ENCODE results near the gene MYOG.

Gene MYOG

DNA sequence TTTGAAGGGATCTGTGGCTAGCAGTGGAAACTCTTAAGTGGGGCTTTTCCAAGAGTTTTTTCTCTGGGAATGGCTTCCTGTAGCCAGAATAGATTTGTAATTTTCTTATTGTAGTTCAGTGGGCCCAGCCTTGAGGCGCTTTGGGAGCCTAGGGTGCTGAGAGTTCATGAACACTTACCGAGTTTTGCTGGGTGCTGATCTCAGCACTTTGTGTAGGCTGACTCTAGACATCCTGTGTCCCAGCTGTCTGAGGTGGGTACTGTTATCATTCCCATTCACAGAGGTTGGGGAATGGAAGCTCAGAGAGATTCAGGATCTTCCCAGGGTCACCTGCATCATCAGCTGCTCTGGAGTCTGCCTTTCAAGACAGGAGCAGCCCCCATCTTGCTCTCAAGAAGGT lies 52.5 kb downstream of the MYOG start:
- no peaks in the 10 kb centered on the region for H3K9me3 ChIP-seq (ENCODE audit: control insufficient read depth in 1 of 2, low read length in 2 of 2)
- no peaks in the 10 kb centered on the region for H3K4me1 ChIP-seq (ENCODE audit: control insufficient read depth in 1 of 2, insufficient read depth in 2 of 2, low read length in 2 of 2)

More for the DNA sequence above, 52.5 kb downstream of the MYOG start:
- Histone ChIP-seq H3K27me3 (ENCODE audit: control insufficient read depth in 1 of 2, insufficient read depth in 2 of 2, low read length in 2 of 2) (peaks cover 8 to 13% of the 10 kb centered on the region in 2 donors), H3K4me3 (ENCODE audit: low read depth in 1 of 2, low read length in 2 of 2) (no peak overlapping the region), H3K9ac (ENCODE audit: low read depth in 1 of 2, low read length in 2 of 2) (no peak overlapping the region), H3K27ac (ENCODE audit: low read depth, low read length) (no peak overlapping the region), H3K36me3 (ENCODE audit: control insufficient read depth in 1 of 2, insufficient read depth in 2 of 2, low read length in 2 of 2) (no peaks in the 10 kb centered on the region)

Measured in duodenal mucosa (tissue), 2 donors.